ENCODE data around the gene TMEM82.

DNA sequence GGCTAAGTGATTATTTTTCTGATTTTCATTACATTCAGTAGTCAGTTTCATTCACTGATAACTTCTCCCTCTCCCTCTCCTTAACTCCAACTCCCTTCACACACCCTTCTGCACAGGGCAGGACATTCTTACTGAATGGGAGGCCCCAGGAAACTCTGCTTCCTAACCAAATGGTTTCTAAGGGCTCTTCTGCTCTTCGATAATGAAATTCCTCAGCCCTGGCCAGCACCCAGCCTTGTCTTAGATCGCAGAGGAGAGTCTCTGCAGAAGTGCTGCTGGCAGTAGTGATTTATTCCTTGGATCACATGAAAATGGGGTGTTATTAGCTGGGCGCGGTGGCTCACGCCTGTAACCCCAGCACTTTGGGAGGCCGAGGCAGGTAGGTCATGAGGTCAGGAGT lies 41.8 kb upstream of the TMEM82 start:
- TF ChIP-seq POLR2A (IDR thresholded peaks at IDR 0.05) = no peak
- no peak for TF ChIP-seq CTCF (IDR thresholded peaks at IDR 0.05)

Measured in right lobe of liver (tissue), 4 donors.